Epithelial cell of esophagus (primary cell): ENCODE measurements around the gene CHD6.

ENCODE experiments used
- DNase-seq: peaks from one replicate; pipeline ENCODE4 v3.0.0; 2010; ENCODE audit warnings: low read depth
- H3K4me3 ChIP-seq: 2 replicates; pipeline ENCODE4 v1.5.1; 2011; ENCODE audit warnings: mild to moderate bottlenecking, low read length, control low read depth
- TF ChIP-seq, protein P1 (sequence below): IDR thresholded peaks from 2 replicates; pipeline ENCODE4 v1.5.1; 2011; ENCODE audit warnings: low read depth, mild to moderate bottlenecking, low read length, control low read depth, inconsistent platforms; ENCODE audit not compliant: insufficient read depth; ENCODE audit errors: missing control alignments

CHD6 gene

GRCh38 chr20:41508335-41508734, 109.8 kb downstream of the CHD6 start:
- no peak overlapping the region for H3K4me3 ChIP-seq
- DNase-seq: no peak
- TF ChIP-seq, protein P1, sequence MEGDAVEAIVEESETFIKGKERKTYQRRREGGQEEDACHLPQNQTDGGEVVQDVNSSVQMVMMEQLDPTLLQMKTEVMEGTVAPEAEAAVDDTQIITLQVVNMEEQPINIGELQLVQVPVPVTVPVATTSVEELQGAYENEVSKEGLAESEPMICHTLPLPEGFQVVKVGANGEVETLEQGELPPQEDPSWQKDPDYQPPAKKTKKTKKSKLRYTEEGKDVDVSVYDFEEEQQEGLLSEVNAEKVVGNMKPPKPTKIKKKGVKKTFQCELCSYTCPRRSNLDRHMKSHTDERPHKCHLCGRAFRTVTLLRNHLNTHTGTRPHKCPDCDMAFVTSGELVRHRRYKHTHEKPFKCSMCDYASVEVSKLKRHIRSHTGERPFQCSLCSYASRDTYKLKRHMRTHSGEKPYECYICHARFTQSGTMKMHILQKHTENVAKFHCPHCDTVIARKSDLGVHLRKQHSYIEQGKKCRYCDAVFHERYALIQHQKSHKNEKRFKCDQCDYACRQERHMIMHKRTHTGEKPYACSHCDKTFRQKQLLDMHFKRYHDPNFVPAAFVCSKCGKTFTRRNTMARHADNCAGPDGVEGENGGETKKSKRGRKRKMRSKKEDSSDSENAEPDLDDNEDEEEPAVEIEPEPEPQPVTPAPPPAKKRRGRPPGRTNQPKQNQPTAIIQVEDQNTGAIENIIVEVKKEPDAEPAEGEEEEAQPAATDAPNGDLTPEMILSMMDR: no peak

GRCh38 chr20:41507851-41508250, 110.3 kb downstream of the CHD6 start:
- TF ChIP-seq, protein P1: no peak
- H3K4me3 ChIP-seq: no peak overlapping the region
- DNase-seq: no peak

GRCh38 chr20:41507436-41507835, 110.7 kb downstream of the CHD6 start:
- no peak overlapping the region for H3K4me3 ChIP-seq
- DNase-seq: no peak
- TF ChIP-seq, protein P1: no peak

DNA sequence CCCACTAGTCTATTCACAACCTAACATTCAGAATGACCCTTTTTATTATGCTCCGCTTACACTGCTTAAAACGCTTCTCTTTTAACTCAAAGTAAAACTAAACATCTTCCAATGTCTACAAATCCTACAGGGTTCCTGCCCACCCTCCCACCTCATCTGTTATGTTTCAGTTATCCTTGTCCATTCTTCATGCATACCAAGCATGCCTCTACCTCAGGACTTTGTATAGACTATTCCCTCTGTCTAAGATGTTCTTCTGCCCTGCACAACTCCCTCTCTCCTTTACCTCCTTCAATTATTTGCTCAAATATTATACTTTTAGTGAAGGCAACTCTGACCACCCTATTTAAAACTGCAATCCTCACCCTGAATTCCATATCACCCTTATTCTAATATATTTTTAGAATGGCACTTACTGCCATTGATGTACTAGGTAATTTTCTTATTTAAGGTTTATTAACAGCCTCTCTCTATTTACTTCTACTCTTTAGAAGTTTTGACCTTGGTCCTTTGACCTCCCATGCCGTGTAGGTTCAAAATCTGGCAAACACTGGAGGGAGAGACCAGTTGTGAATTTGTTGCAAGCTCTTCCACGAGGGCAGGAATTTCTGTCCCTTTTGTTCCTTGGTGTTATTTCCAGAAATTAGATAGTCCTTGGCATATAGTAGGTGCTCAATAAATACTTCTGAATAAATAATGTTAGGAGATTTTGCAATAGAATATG, 111.8 kb downstream of the CHD6 start:
- H3K4me3 ChIP-seq: no peak overlapping the region
- DNase-seq: no peak
- TF ChIP-seq, protein P1: no peak

DNA sequence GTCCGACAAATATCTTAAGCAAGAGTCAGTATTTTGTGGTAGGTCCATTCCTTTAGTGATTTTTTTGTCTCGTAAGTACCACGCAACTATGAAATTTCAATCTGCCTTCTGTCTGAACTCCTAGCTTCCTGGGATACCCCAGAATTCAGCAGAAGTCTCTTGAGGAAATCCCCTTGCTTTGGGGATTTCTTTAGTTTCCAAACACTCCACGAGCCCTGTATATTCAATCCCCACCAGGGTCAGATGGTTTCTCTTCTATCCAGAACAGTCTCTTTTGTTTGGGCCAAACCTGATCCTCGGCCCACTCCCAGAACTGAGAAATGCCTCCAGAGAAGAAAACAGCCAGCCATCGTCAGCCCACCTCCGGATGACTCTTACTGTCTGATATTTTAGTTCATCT, 113.0 kb downstream of the CHD6 start:
- TF ChIP-seq, protein P1: no peak
- no peak for DNase-seq
- no peak overlapping the region for H3K4me3 ChIP-seq

GRCh38 chr20:41501376-41501775, 116.8 kb downstream of the CHD6 start:
- DNase-seq: no peak
- H3K4me3 ChIP-seq: no peak overlapping the region
- TF ChIP-seq, protein P1: no peak

DNA sequence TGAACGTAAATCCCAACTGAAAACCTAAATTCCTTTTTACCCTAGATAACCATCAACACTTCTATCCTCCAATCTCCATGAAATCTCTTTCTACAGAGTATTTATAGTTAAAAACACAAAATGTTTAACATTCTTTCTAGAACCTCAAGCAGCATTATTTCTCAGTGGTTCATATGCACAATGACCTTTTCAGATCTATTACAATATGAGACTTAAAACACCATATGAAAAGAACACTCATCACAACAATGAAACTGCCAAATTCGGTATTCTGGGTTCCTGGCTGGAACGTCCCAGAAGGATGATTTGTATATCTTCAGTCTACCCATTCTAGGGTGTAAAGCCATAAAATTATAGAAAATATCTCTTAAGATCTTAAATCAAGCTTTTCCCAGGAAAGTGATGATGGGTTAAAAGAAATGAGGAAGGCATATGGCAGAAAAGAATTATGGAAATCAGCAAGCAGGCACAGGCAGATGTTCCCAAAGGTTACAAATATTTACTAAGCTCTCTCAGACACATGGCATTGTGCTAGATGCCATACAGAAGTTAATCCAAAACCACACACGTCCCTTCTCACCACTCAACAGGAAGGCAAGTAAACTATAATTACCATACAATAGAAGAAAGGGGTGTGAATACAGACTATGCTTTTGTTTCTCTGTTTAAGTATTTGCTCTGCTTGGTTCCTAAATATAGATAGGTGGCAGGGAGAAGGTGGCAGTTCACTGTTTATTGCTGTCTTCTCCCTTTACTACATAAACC, 118.0 kb downstream of the CHD6 start:
- DNase-seq: no peak
- TF ChIP-seq, protein P1: no peak

More for the DNA sequence above, 118.0 kb downstream of the CHD6 start:
- no peak overlapping the region for H3K4me3 ChIP-seq
